ENCODE results near the gene KHSRP. TPM values are rescaled to one million over a fixed set of nuclear protein-coding genes. Genes with fewer than 3 reads are reported as not detected.

The KHSRP gene
- total RNA-seq, 1 experiment from 2014 or later: 671 TPM

GRCh38 chr19:6412061-6412446, 12.6 kb downstream of the KHSRP start:
- H3K27me3 ChIP-seq (replicated peaks; ENCODE audit: insufficient read depth, low read depth, low read length, poor library complexity): no peaks in the 10 kb centered on the region
- DNase-seq (ENCODE audit: low spot score): no peak
- no peak for TF ChIP-seq CTCF (conservative IDR thresholded peaks at IDR 0.05; ENCODE audit: low read depth, low read length)
- no peak for TF ChIP-seq EZH2 (IDR thresholded peaks at IDR 0.05; ENCODE audit: borderline replicate concordance, low read depth, low read length, poor library complexity, severe bottlenecking)
- BruUV-seq (replicated peaks): no TSS peak
- POLR2A ChIA-PET (ENCODE audit: low non-redundant PET): no interaction called here
- CTCF ChIA-PET: no interaction called here
- no peak overlapping the region for H3K4me3 ChIP-seq (ENCODE audit: low read depth, low read length, poor library complexity, severe bottlenecking)
- H3K27ac ChIP-seq (ENCODE audit: low read depth, low read length, poor library complexity, severe bottlenecking): no peak overlapping the region
- intact Hi-C loops (cut with micrococcal nuclease; ENCODE audit: unreplicated experiment): no loop called here
- H3K4me1 ChIP-seq (ENCODE audit: insufficient read depth, low read length, poor library complexity, severe bottlenecking): no peaks in the 10 kb centered on the region
- H3K36me3 ChIP-seq (ENCODE audit: insufficient read depth, low read length, poor library complexity, severe bottlenecking): peaks cover 41% of the 10 kb centered on the region
- no peaks in the 10 kb centered on the region for H3K9me3 ChIP-seq (ENCODE audit: low read depth, low read length, poor library complexity, severe bottlenecking)

- Histone ChIP-seq H3K27ac (ENCODE audit: low read depth, low read length, poor library complexity, severe bottlenecking) (no peak overlapping the region), H3K9me3 (ENCODE audit: low read depth, low read length, poor library complexity, severe bottlenecking) (no peaks in the 10 kb centered on the region), H3K4me3 (ENCODE audit: low read depth, low read length, poor library complexity, severe bottlenecking) (no peak overlapping the region), H3K36me3 (ENCODE audit: insufficient read depth, low read length, poor library complexity, severe bottlenecking) (peaks cover 14% of the 10 kb centered on the region), H3K4me1 (ENCODE audit: insufficient read depth, low read length, poor library complexity, severe bottlenecking) (no peaks in the 10 kb centered on the region), H3K27me3 (replicated peaks; ENCODE audit: insufficient read depth, low read depth, low read length, poor library complexity) (no peaks in the 10 kb centered on the region)
- BruUV-seq (replicated peaks): no TSS peak
- no peak for DNase-seq (ENCODE audit: low spot score)
- no peak for TF ChIP-seq CTCF (conservative IDR thresholded peaks at IDR 0.05; ENCODE audit: low read depth, low read length)
- no peak for TF ChIP-seq EZH2 (IDR thresholded peaks at IDR 0.05; ENCODE audit: borderline replicate concordance, low read depth, low read length, poor library complexity, severe bottlenecking)
- intact Hi-C loops (cut with micrococcal nuclease; ENCODE audit: unreplicated experiment): no loop called here
- ChIA-PET CTCF (no interaction called here), POLR2A (ENCODE audit: low non-redundant PET) (no interaction called here)
These were observed 15.3 kb downstream of the KHSRP start for GRCh38 chr19:6409346-6409745.

GRCh38 chr19:6406401-6406800, 18.2 kb downstream of the KHSRP start:
- CTCF ChIA-PET: no interaction called here

More at GRCh38 chr19:6406401-6406800, 18.2 kb downstream of the KHSRP start:
- BruUV-seq (replicated peaks): no TSS peak
- intact Hi-C loops (cut with micrococcal nuclease; ENCODE audit: unreplicated experiment): no loop called here
- no peak overlapping the region for H3K4me3 ChIP-seq (ENCODE audit: low read depth, low read length, poor library complexity, severe bottlenecking)
- H3K9me3 ChIP-seq (ENCODE audit: low read depth, low read length, poor library complexity, severe bottlenecking): no peaks in the 10 kb centered on the region
- no peaks in the 10 kb centered on the region for H3K4me1 ChIP-seq (ENCODE audit: insufficient read depth, low read length, poor library complexity, severe bottlenecking)
- POLR2A ChIA-PET (ENCODE audit: low non-redundant PET): no interaction called here
- no peaks in the 10 kb centered on the region for H3K27me3 ChIP-seq (replicated peaks; ENCODE audit: insufficient read depth, low read depth, low read length, poor library complexity)
- no peak for TF ChIP-seq CTCF (conservative IDR thresholded peaks at IDR 0.05; ENCODE audit: low read depth, low read length)
- H3K36me3 ChIP-seq (ENCODE audit: insufficient read depth, low read length, poor library complexity, severe bottlenecking): no peaks in the 10 kb centered on the region
- H3K27ac ChIP-seq (ENCODE audit: low read depth, low read length, poor library complexity, severe bottlenecking): no peak overlapping the region
- no peak for DNase-seq (ENCODE audit: low spot score)

All from A673 (cell line).